Tibial artery (tissue), 4 donors: ENCODE measurements around the gene ZMIZ1.

ENCODE experiments used
- DNase-seq, 2 donors: peaks; one replicate each; pipeline ENCODE4 v3.0.0-alpha.2; 2019
- H3K27ac ChIP-seq, 2 donors: fragments of 200-600 bp; sonication (generic) in 1 of 2; 1 replicate in 1 of 2; 2 replicates in 1 of 2; pipeline ENCODE4 v1.5.1; 2018 to 2019; ENCODE audit warnings: mild to moderate bottlenecking in 1 of 2
- H3K27me3 ChIP-seq, 2 donors: fragments of 200-600 bp; sonication (generic) in 1 of 2; one replicate each; pipeline versions ENCODE4 v1.5.1 to v1.6.0; 2016 to 2019
- H3K36me3 ChIP-seq, 3 donors: fragments of 200-600 bp; sonication (generic) in 2 of 3; one replicate each; pipeline ENCODE4 v1.5.1; 2016 to 2019; ENCODE audit warnings: mild to moderate bottlenecking in 2 of 3
- H3K4me1 ChIP-seq, 4 donors: fragments of 200-600 bp; sonication (generic) in 2 of 4; 1 replicate in 3 of 4; 2 replicates in 1 of 4; pipeline ENCODE4 v1.5.1; 2016 to 2019
- H3K4me3 ChIP-seq, 2 donors: fragments of 200-600 bp; sonication (generic) in 1 of 2; 1 replicate in 1 of 2; 2 replicates in 1 of 2; pipeline ENCODE4 v1.5.1; 2018 to 2019; ENCODE audit warnings: mild to moderate bottlenecking in 2 of 2
- H3K9me3 ChIP-seq, 3 donors: fragments of 200-600 bp; sonication (generic) in 1 of 3; one replicate each; pipeline ENCODE4 v1.5.1; 2016 to 2019
- intact Hi-C: fragments of 100-400 bp; cut with DNase I; formaldehyde crosslinking; loops from one replicate; pipeline ENCODE4 v1.15.0; 2023; ENCODE audit warnings: low total_unique reads
- TF ChIP-seq, protein P1 (sequence below), 2 experiments: fragments of 200-600 bp in 1 of 2; fragments of 450-650 bp in 1 of 2; IDR thresholded peaks; one replicate each; pipeline ENCODE4 v1.5.1; 2017 to 2019; ENCODE audit warnings: antibody characterized with exemption in 2 of 2, mild to moderate bottlenecking in 1 of 2, moderate library complexity in 1 of 2

The ZMIZ1 gene

GRCh38 chr10:79052291-79053080, 16.3 kb upstream of the ZMIZ1 start:
- no peak overlapping the region for H3K27ac ChIP-seq
- DNase-seq = peak in 1 of 2 donors; percentile 57
- H3K4me1 ChIP-seq = peaks cover 0 to 12% (median 0%) of the 10 kb centered on the region in 4 donors
- no peak overlapping the region for H3K4me3 ChIP-seq
- peaks cover 0 to 4% of the 10 kb centered on the region in 2 donors for H3K27me3 ChIP-seq
- no peaks in the 10 kb centered on the region for H3K36me3 ChIP-seq
- no peaks in the 10 kb centered on the region for H3K9me3 ChIP-seq
- intact Hi-C loops = no loop called here
- TF ChIP-seq, protein P1, sequence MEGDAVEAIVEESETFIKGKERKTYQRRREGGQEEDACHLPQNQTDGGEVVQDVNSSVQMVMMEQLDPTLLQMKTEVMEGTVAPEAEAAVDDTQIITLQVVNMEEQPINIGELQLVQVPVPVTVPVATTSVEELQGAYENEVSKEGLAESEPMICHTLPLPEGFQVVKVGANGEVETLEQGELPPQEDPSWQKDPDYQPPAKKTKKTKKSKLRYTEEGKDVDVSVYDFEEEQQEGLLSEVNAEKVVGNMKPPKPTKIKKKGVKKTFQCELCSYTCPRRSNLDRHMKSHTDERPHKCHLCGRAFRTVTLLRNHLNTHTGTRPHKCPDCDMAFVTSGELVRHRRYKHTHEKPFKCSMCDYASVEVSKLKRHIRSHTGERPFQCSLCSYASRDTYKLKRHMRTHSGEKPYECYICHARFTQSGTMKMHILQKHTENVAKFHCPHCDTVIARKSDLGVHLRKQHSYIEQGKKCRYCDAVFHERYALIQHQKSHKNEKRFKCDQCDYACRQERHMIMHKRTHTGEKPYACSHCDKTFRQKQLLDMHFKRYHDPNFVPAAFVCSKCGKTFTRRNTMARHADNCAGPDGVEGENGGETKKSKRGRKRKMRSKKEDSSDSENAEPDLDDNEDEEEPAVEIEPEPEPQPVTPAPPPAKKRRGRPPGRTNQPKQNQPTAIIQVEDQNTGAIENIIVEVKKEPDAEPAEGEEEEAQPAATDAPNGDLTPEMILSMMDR (IDR thresholded peaks at IDR 0.05) = peak in 1 of 2 experiments; percentile 16

DNA sequence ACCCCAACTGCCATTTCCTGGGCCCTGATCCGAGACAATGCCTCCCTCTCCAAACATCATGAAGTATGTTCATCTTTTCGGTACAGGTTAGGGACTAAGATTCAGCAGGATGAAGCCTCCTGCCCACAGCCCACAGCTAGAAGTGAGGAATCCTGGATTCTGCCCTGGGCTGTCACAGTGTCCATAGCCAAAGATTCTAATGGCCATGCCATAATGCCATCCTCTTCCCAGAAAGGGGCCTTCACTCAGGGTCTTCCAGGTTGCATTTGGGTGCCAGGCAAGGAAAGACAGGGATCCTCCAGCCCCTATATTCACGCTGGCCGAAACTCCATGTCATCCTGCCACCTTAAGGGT, 15.7 kb upstream of the ZMIZ1 start:
- intact Hi-C loops = no loop called here
- Histone ChIP-seq H3K27me3 (peaks cover 0 to 4% of the 10 kb centered on the region in 2 donors), H3K4me1 (peaks cover 0 to 10% (median 0%) of the 10 kb centered on the region in 4 donors), H3K9me3 (no peaks in the 10 kb centered on the region), H3K27ac (no peak overlapping the region), H3K36me3 (no peaks in the 10 kb centered on the region), H3K4me3 (no peak overlapping the region)
- peak; percentile 9 to 39 for DNase-seq
- TF ChIP-seq, protein P1 (IDR thresholded peaks at IDR 0.05) = no peak

- peak; percentile 10 to 41 for DNase-seq
- H3K27ac ChIP-seq = no peak overlapping the region
- peaks cover 0 to 4% of the 10 kb centered on the region in 2 donors for H3K27me3 ChIP-seq
- no peak overlapping the region for H3K4me3 ChIP-seq
- TF ChIP-seq, protein P1 (IDR thresholded peaks at IDR 0.05) = no peak
- intact Hi-C loops = loop anchor here (1.0 kb wide), 1 partner anchor 19 kb away; no protein-coding TSS in a partner anchor
- no peaks in the 10 kb centered on the region for H3K36me3 ChIP-seq
- H3K4me1 ChIP-seq = peaks cover 0 to 4% (median 0%) of the 10 kb centered on the region in 4 donors
- no peaks in the 10 kb centered on the region for H3K9me3 ChIP-seq
These were observed 15.1 kb upstream of the ZMIZ1 start for GRCh38 chr10:79053481-79054202.

DNA sequence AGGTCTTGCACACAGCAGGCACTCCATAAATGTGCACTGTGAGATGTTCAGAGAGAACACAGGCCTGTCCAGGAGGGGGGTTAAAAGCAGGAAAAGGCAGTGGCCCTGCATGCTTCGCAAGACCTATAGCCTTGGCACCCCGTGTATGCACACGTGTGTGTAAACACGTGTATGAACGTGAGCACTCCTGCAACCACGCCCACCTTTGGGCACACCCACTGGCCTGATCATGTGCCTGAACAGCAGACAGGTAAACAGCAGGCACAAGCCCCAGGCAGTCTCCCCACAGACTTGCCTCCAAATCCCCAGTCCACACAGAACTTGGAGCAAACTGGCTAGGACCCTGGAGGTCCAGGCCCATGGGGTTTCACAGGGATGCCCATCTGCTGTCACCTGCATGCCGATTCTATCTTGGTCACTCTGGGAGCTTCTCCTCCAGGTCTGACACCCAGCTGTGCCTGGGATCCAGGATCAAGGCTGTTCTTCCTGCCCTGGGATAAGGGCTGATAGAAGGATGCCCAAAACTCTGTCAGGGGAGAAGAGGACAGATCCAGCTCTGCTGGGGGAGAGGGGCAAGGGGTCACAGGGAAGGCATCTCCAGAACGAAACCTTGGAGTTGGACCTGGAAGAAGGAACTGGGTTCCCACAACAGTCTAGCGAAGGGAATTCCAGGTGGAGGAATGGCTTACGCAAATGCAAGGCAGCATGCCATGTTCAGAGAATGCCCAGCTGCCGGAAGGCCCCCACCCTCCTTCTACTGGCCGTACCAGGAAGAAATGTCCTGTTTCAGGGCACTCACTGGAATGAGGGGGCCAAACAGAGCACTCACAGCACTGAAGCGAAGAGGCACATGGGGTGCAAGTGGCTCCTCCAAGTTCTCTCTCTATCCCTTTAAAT, 14.3 kb upstream of the ZMIZ1 start:
- Histone ChIP-seq H3K9me3 (no peaks in the 10 kb centered on the region), H3K27me3 (peaks cover 0 to 4% of the 10 kb centered on the region in 2 donors), H3K36me3 (no peaks in the 10 kb centered on the region), H3K4me1 (no peaks in the 10 kb centered on the region), H3K4me3 (no peak overlapping the region), H3K27ac (no peak overlapping the region)
- TF ChIP-seq, protein P1 (IDR thresholded peaks at IDR 0.05) = no peak
- peak; percentile 15 to 37 for DNase-seq
- intact Hi-C loops = loop anchor here (1.0 kb wide), 1 partner anchor 20 kb away; no protein-coding TSS in a partner anchor

DNA sequence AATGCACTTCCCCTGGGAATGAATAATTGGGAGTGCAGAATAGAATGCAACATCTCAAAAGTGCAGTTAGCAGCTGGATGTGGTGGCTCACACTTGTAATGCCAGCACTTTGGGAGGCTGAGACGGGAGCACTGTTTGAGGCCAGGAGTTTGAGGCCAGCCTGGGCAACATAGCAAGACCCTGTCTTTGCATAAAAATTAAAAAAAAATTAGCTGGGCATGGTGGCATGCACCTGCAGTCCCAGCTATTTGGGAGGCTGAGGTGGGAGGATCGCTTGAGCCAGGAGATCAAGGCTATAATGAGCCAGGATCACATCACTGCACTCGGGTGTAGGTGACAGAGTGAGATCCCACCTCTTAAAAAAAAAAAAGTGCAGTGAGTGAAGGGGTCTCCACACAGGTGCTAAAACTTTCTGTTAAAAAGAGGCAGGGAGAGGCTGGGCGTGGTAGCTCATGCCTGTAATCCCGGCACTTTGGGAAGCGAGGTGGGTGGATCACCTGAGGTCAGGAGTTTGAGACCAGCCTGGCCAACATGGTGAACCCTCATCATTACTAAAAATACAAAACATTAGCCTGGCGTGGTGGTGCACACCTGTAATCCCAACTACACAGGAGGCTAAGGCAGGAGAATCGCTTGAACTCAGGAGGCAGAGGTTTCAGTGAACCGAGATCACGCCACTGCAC, 13.5 kb upstream of the ZMIZ1 start:
- no peak overlapping the region for H3K27ac ChIP-seq
- peaks cover 0 to 4% of the 10 kb centered on the region in 2 donors for H3K27me3 ChIP-seq
- intact Hi-C loops = no loop called here
- no peak overlapping the region for H3K4me3 ChIP-seq
- H3K4me1 ChIP-seq = no peaks in the 10 kb centered on the region
- DNase-seq = peak in 1 of 2 donors; percentile 17
- H3K36me3 ChIP-seq = no peaks in the 10 kb centered on the region
- H3K9me3 ChIP-seq = no peaks in the 10 kb centered on the region
- TF ChIP-seq, protein P1 (IDR thresholded peaks at IDR 0.05) = no peak
